GM12874 (cell line): ENCODE measurements around the gene TTC9.

ENCODE experiments used
- TF ChIP-seq, protein P1 (sequence below): IDR thresholded peaks from 2 replicates; pipeline ENCODE4 v1.5.1; 2011; ENCODE audit warnings: low read depth, mild to moderate bottlenecking, control low read depth, low read length, moderate library complexity; ENCODE audit not compliant: insufficient read depth

Gene TTC9

DNA sequence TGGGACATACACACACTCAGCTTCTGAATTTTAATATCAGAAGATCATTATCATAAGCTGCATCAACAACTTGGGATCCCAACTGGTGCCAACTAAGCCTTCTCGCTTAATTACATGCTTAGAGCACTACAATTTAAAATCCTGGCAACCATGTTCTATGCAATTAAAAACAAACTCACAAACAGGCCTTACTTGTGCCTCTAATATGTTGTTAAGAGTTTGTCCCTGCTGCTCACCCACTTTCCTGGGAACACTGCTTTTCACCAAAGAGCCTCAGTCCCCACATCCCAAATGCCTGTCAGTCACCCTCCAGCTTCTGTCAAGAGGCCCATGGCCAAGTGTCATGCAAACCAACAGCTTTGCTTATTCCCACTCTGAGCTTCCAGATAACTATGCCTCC, 69.7 kb downstream of the TTC9 start:
- TF ChIP-seq, protein P1, sequence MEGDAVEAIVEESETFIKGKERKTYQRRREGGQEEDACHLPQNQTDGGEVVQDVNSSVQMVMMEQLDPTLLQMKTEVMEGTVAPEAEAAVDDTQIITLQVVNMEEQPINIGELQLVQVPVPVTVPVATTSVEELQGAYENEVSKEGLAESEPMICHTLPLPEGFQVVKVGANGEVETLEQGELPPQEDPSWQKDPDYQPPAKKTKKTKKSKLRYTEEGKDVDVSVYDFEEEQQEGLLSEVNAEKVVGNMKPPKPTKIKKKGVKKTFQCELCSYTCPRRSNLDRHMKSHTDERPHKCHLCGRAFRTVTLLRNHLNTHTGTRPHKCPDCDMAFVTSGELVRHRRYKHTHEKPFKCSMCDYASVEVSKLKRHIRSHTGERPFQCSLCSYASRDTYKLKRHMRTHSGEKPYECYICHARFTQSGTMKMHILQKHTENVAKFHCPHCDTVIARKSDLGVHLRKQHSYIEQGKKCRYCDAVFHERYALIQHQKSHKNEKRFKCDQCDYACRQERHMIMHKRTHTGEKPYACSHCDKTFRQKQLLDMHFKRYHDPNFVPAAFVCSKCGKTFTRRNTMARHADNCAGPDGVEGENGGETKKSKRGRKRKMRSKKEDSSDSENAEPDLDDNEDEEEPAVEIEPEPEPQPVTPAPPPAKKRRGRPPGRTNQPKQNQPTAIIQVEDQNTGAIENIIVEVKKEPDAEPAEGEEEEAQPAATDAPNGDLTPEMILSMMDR, result no peak

DNA sequence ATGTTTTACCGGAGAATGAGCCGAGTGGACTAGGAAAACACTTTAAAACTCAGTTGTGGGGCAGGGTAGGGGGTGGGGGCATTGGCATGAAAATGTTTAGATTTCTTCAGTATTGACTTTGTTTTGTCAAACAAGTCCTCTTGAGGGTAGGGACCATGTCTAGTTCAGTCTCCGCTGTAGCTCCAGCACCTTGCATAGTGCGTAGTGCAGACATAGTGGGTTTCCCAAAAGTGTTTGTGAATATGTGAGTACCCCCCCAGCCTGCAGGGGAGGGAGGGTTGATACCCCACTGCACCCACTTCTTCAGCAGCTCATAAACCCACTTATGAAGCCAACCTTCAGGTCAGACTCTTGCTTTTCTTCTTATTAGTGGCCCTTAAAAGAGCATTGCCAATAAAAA, 71.4 kb downstream of the TTC9 start:
- TF ChIP-seq, protein P1, result no peak

DNA sequence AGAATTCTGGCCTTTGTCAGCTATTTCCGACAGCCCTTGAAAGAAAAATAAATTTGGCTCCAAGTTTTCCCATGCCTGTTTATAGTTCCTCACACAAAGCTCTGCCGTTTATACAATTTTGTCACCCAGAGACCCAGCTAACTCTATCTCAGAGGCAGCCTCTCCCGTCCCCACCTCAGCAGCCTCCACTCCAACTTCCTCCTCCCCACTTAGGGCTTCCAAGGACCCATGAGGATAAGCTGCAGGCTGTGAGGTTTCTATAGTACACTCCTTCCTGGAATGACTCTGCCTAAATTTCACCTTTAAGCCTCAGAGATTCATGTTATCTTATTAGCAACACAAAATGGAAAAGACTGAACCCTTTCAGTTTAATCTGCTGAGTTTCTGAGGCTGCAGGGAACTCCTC, 71.8 kb downstream of the TTC9 start:
- TF ChIP-seq, protein P1, result no peak

DNA sequence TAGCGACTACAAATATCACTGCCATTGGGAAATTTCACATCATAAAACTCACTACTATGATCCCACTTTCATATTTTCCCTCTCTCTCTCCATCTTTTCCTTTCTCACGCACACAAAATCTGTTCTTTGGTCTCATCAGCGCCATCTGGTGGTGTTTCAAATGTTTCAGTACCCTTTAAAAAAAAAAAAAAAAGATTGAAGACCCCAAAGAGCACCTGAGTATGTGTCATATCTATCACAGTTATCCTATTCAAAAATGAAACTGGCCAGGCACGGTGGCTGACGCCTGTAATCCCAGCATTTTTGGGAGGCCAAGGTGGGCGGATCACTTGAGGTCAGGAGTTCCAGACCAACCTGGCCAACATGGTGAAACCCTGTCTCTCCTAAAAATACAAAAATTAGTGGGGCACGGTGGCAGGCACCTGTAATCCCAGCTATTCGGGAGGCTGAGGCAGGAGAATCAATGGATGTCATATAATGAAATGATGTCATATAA, 72.4 kb downstream of the TTC9 start:
- TF ChIP-seq, protein P1, result peak; percentile 23; the same call in 1 of the 2 replicates

DNA sequence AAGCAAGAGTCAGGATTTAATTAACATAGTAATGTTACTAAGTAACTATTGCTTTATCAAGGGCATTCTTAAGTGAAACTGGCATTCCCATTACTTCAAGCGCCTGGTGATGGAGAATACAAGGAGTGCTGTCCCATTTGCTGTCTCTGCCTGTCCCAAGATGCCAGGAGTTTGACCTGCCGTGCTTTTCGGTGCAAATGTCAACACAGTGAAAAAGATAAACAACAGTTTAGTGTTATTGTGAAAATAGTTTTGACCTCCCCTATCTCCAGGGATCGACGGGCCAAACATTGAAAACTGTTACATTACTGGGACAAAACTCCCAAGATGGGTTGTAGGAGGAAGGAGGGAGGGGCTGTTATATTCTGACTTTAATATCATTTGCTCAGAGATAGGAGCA, 74.8 kb downstream of the TTC9 start:
- TF ChIP-seq, protein P1, result no peak

DNA sequence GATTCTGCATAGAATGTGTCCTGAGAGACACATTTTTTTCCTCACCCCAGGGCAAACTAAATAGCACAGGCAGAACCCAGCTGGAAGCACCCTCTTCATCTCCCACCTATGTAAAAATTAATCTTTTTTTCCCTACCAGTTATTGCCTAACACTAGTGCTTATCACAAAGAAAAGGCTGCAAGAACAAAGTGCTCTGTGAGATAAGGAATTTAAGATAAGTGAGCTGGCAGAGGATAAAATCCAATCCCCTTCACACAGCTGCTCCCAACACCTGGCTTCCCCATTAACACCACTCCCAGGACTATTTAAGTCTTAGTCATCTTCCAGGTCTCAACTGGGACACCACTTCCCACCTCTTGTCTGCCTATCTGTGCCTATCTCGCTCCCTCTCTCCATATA, 75.2 kb downstream of the TTC9 start:
- TF ChIP-seq, protein P1, result no peak

DNA sequence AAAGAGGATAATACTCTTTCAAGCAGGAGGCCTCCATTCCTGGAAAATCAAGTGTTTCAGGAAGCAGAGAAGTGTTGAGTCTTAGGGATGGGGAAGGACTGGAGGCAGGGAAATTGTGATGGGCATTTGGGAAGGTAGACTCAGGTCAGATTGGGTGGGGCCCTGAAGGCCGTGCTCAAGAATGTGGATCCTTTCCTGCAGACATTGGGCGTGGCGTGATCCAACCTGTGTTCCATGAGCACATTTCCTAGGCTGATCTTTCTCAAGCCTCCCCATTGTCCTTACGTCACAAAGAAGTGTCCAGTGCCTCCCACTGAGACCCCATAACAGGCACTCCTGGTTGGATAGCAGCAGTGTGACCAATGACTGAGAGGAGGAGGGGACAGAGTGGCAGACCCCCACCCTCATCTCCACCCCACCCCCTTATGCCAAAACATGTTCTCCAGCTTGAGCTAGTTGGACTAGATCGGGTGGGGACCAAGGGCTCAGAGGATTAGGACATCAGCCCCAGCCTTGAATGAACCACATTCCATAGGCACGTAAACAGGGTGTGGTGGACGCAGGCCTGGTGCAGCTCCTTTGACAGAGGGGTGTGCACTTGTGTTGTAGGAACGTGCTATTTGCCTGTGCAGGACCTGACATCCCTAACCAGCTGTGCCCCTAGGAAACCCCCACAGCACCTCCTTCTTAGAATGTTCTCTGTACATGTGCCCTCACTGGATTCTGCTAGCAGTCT, 76.8 kb downstream of the TTC9 start:
- TF ChIP-seq, protein P1, result no peak
